GM21360 (cell line): ENCODE results near the gene OPTN.
A peak's percentile ranks its signal among the peaks of the same experiment; 100 is the strongest.
"Not testable (repeated sequence)": the region's sequence is repeated elsewhere in the genome, so short reads cannot be mapped to it uniquely, and the experiment has no call there.

Experiments used
- ATAC-seq: cut with Tn5 transposase; IDR thresholded peaks from one replicate; pipeline ENCODE4 v1.9.1; 2021; ENCODE audit warnings: mild to moderate bottlenecking, moderate library complexity; ENCODE audit not compliant: unreplicated experiment

The OPTN gene

GRCh38 chr10:13099666-13100348 lies at the start of gene OPTN:
TSS of gene OPTN (plus strand) at chr10:13100163. CDS start at chr10:13109123, 8,960 bp downstream.
- ATAC-seq = peak; percentile 64

- no peak for ATAC-seq
Observed at GRCh38 chr10:13051126-13051694, 48.8 kb upstream of the OPTN start.

- ATAC-seq = not testable (repeated sequence)
Observed at GRCh38 chr10:13053208-13053607, 46.8 kb upstream of the OPTN start.

GRCh38 chr10:13053794-13054462 lies 46.0 kb upstream of the OPTN start:
- no peak for ATAC-seq

- no peak for ATAC-seq
Observed at GRCh38 chr10:13054844-13055243, 45.1 kb upstream of the OPTN start.

- no peak for ATAC-seq
Observed at GRCh38 chr10:13056456-13057077, 43.4 kb upstream of the OPTN start.

GRCh38 chr10:13062803-13063202 lies 37.2 kb upstream of the OPTN start:
- ATAC-seq = no peak

- ATAC-seq = no peak
Observed at GRCh38 chr10:13066527-13066926, 33.4 kb upstream of the OPTN start.

- ATAC-seq = no peak
Observed at GRCh38 chr10:13067431-13067830, 32.5 kb upstream of the OPTN start.

- no peak for ATAC-seq
Observed at GRCh38 chr10:13068071-13068470, 31.9 kb upstream of the OPTN start.

GRCh38 chr10:13068484-13068883 lies 31.5 kb upstream of the OPTN start:
- no peak for ATAC-seq

- no peak for ATAC-seq
Observed at GRCh38 chr10:13072339-13072738, 27.6 kb upstream of the OPTN start.

GRCh38 chr10:13074563-13075451 lies 25.2 kb upstream of the OPTN start:
- ATAC-seq = no peak

- no peak for ATAC-seq
Observed at GRCh38 chr10:13078912-13079775, 20.8 kb upstream of the OPTN start.

GRCh38 chr10:13079776-13080050 lies 20.2 kb upstream of the OPTN start:
- ATAC-seq = no peak

- ATAC-seq = no peak
Observed at GRCh38 chr10:13080643-13081042, 19.3 kb upstream of the OPTN start.

GRCh38 chr10:13083700-13084099 lies 16.3 kb upstream of the OPTN start:
- ATAC-seq = not testable (repeated sequence)

- no peak for ATAC-seq
Observed at GRCh38 chr10:13086056-13086455, 13.9 kb upstream of the OPTN start.

- no peak for ATAC-seq
Observed at GRCh38 chr10:13087601-13087985, 12.4 kb upstream of the OPTN start.

GRCh38 chr10:13087986-13088618 lies 11.9 kb upstream of the OPTN start:
- no peak for ATAC-seq
